HEK293 (cell line): Measurements from ENCODE around the gene MCRIP1.

Source experiments
- CTCF ChIA-PET: fragments of 350-600 bp; formaldehyde crosslinking; extraction: SDS; loops from one replicate; lab custom pipeline; 2021; ENCODE audit warnings: antibody characterized with exemption; lab: Yijun Ruan, JAX
- POLR2A ChIA-PET: fragments of 300-600 bp; formaldehyde crosslinking; extraction: SDS; loops from one replicate; lab custom pipeline; 2020; ENCODE audit warnings: antibody characterized with exemption, inconsistent platforms; lab: Yijun Ruan, JAX
- H3K27ac ChIP-seq: fragments of 200-500 bp; sonication (Bioruptor generic); 2 replicates; pipeline ENCODE4 v1.5.1; 2014; ENCODE audit warnings: low read depth, low read length, control low read depth, inconsistent platforms; ENCODE audit errors: extremely low read depth
- H3K36me3 ChIP-seq, 2 experiments: fragments of 200-500 bp in 1 of 2; sonication (Bioruptor generic) in 1 of 2; 1 replicate in 1 of 2; 2 replicates in 1 of 2; pipeline ENCODE4 v1.5.1; 2014 to 2017; ENCODE audit warnings: inconsistent platforms in 2 of 2, low read length in 2 of 2; ENCODE audit not compliant: control insufficient read depth in 2 of 2, insufficient read depth in 1 of 2
- H3K4me1 ChIP-seq: fragments of 200-500 bp; sonication (Bioruptor generic); 2 replicates; pipeline ENCODE4 v1.5.1; 2014; ENCODE audit warnings: mild to moderate bottlenecking, low read length, inconsistent platforms; ENCODE audit not compliant: control insufficient read depth, insufficient read depth
- H3K4me3 ChIP-seq: 2 replicates; pipeline ENCODE4 v1.5.1; 2011; ENCODE audit warnings: low read depth, mild to moderate bottlenecking, control low read depth, low read length, moderate library complexity
- H3K9me3 ChIP-seq: fragments of 200-500 bp; sonication (Bioruptor generic); 2 replicates; pipeline ENCODE4 v1.5.1; 2014; ENCODE audit warnings: low read depth, low read length, inconsistent platforms; ENCODE audit not compliant: control insufficient read depth, insufficient read depth
- EGR2 ChIP-seq: fragments of 450-650 bp; formaldehyde crosslinking; IDR thresholded peaks from 2 replicates; pipeline ENCODE4 v1.5.1; 2016; ENCODE audit warnings: low read depth, missing biosample characterization, missing genetic modification characterization
- IKZF3 ChIP-seq: fragments of 450-650 bp; IDR thresholded peaks from 2 replicates; pipeline ENCODE4 v1.5.0; 2018; ENCODE audit warnings: missing biosample characterization, mild to moderate bottlenecking, missing genetic modification characterization, moderate library complexity
- KLF8 ChIP-seq: fragments of 450-650 bp; formaldehyde crosslinking; IDR thresholded peaks from 2 replicates; pipeline ENCODE4 v1.5.1; 2016; ENCODE audit warnings: missing biosample characterization, missing genetic modification characterization
- OVOL3 ChIP-seq: fragments of 450-650 bp; formaldehyde crosslinking; IDR thresholded peaks from 2 replicates; pipeline ENCODE4 v1.5.1; 2016; ENCODE audit warnings: missing biosample characterization, missing genetic modification characterization
- ZNF266 ChIP-seq: fragments of 450-650 bp; formaldehyde crosslinking; IDR thresholded peaks from 2 replicates; pipeline ENCODE4 v1.5.1; 2016; ENCODE audit warnings: missing biosample characterization, missing genetic modification characterization, low read depth
- ZNF311 ChIP-seq: fragments of 450-650 bp; formaldehyde crosslinking; IDR thresholded peaks from 2 replicates; pipeline ENCODE4 v1.5.1; 2017; ENCODE audit warnings: missing biosample characterization, missing genetic modification characterization, borderline replicate concordance
- ZNF324 ChIP-seq: fragments of 450-650 bp; formaldehyde crosslinking; IDR thresholded peaks from 2 replicates; pipeline ENCODE4 v1.5.1; 2016; ENCODE audit warnings: missing biosample characterization, missing genetic modification characterization
- ZNF404 ChIP-seq: fragments of 450-650 bp; formaldehyde crosslinking; IDR thresholded peaks from 2 replicates; pipeline ENCODE4 v1.5.1; 2017; ENCODE audit warnings: missing biosample characterization, missing genetic modification characterization
- ZNF600 ChIP-seq: fragments of 450-650 bp; formaldehyde crosslinking; IDR thresholded peaks from 2 replicates; pipeline ENCODE4 v1.5.1; 2016; ENCODE audit warnings: missing biosample characterization, missing genetic modification characterization
- ZXDB ChIP-seq: fragments of 450-650 bp; formaldehyde crosslinking; IDR thresholded peaks from 2 replicates; pipeline ENCODE4 v1.5.1; 2016; ENCODE audit warnings: missing biosample characterization, missing genetic modification characterization
- TF ChIP-seq, protein P1 (sequence below): fragments of 450-650 bp; formaldehyde crosslinking; IDR thresholded peaks from 2 replicates; pipeline ENCODE4 v1.5.1; 2016; ENCODE audit warnings: missing biosample characterization, missing genetic modification characterization
- TF ChIP-seq, protein P2 (sequence below): fragments of 450-650 bp; formaldehyde crosslinking; IDR thresholded peaks from 2 replicates; pipeline ENCODE4 v1.5.1; 2016; ENCODE audit warnings: missing biosample characterization, missing genetic modification characterization
- TF ChIP-seq, protein P3 (sequence below): fragments of 450-650 bp; IDR thresholded peaks from 2 replicates; pipeline ENCODE4 v1.5.1; 2018; ENCODE audit warnings: missing biosample characterization, missing genetic modification characterization
- TF ChIP-seq, protein P4 (sequence below): fragments of 450-650 bp; formaldehyde crosslinking; IDR thresholded peaks from 2 replicates; pipeline ENCODE4 v1.5.1; 2016; ENCODE audit warnings: missing biosample characterization, missing genetic modification characterization
- TF ChIP-seq, protein P5 (sequence below): fragments of 450-650 bp; formaldehyde crosslinking; IDR thresholded peaks from 2 replicates; pipeline ENCODE4 v1.5.1; 2016; ENCODE audit warnings: missing biosample characterization, missing genetic modification characterization, borderline replicate concordance
- TF ChIP-seq, protein P6 (sequence below): fragments of 450-650 bp; formaldehyde crosslinking; IDR thresholded peaks from 2 replicates; pipeline ENCODE4 v1.5.1; 2016; ENCODE audit warnings: missing biosample characterization, missing genetic modification characterization
- TF ChIP-seq, protein P7 (sequence below): fragments of 450-650 bp; formaldehyde crosslinking; IDR thresholded peaks from 2 replicates; pipeline ENCODE4 v1.5.1; 2016; ENCODE audit warnings: missing biosample characterization, missing genetic modification characterization

The MCRIP1 gene

DNA sequence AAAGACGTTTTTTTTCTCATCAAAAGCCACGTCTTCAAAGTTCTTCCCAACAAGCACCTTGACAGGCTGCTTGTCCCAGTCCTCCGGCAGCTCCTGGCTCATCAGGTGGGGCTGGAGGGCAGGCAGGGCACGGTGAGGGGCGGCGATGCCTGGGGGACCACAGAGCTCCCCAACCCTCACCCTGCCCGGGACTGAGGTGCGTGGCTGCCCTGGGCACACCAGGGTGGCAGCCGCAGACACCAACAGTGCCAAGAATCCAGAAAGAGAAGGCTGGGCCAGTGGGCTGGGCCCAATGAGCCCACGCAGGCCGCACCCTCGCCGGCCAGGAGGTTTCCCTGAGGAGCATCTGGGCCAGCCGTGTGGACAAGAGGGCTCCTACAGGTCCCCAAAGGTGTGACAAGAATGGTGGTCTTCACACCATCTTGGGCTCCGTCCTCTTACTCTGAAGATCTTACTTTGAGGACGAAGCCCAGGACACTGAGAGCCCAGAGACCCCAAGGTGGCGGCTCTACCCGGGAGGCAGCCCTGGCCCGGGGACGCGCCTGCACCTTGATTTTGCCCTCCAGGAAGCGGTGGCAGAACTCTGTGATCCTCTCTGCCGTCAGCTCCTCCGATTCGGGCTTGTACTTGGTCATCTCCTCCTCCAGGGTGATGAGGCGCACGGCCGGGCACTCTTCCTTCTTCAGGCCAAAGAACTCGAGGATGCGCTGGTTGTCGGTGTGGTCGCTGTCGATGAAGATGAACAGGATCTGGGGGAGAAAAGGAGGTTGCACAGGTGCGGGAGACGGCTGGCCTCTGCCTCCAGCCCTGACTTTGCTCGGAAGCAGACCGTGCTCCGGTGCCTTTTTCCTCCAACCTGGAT is 13.0 kb upstream of the MCRIP1 start:
- CTCF ChIA-PET = interaction anchor here (1.8 kb wide), 1 partner anchor 110 kb away, joined by 4 read pairs; no protein-coding TSS in a partner anchor
- no peak overlapping the region for H3K4me3 ChIP-seq
- no peaks in the 10 kb centered on the region for H3K9me3 ChIP-seq
- POLR2A ChIA-PET = interaction anchor here (0.6 to 1.0 kb wide), 2 partner anchors 13 to 143 kb away, joined by 3 read pairs; partner anchors contain the start of genes MCRIP1 and MRPL12
- no peaks in the 10 kb centered on the region for H3K4me1 ChIP-seq
- H3K27ac ChIP-seq = no peak overlapping the region
- peaks cover 37 to 75% of the 10 kb centered on the region in 2 experiments for H3K36me3 ChIP-seq
- no peak for TF ChIP-seq ZNF324 (tag by site-specific recombination)
- no peak for TF ChIP-seq IKZF3
- TF ChIP-seq, protein P1, sequence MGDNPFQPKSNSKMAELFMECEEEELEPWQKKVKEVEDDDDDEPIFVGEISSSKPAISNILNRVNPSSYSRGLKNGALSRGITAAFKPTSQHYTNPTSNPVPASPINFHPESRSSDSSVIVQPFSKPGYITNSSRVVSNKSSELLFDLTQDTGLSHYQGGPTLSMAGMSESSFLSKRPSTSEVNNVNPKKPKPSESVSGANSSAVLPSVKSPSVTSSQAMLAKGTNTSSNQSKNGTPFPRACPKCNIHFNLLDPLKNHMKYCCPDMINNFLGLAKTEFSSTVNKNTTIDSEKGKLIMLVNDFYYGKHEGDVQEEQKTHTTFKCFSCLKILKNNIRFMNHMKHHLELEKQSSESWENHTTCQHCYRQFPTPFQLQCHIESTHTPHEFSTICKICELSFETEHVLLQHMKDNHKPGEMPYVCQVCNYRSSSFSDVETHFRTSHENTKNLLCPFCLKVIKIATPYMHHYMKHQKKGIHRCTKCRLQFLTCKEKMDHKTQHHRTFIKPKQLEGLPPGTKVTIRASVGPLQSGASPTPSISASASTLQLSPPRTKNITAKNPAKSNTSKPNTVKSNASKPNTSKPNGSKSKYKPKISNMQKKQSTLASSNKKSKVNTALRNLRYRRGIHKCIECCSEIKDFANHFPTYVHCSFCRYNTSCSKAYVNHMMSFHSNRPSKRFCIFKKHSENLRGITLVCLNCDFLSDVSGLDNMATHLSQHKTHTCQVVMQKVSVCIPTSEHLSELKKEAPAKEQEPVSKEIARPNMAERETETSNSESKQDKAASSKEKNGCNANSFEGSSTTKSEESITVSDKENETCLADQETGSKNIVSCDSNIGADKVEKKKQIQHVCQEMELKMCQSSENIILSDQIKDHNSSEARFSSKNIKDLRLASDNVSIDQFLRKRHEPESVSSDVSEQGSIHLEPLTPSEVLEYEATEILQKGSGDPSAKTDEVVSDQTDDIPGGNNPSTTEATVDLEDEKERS (tag by site-specific recombination) = no peak
- TF ChIP-seq, protein P2, sequence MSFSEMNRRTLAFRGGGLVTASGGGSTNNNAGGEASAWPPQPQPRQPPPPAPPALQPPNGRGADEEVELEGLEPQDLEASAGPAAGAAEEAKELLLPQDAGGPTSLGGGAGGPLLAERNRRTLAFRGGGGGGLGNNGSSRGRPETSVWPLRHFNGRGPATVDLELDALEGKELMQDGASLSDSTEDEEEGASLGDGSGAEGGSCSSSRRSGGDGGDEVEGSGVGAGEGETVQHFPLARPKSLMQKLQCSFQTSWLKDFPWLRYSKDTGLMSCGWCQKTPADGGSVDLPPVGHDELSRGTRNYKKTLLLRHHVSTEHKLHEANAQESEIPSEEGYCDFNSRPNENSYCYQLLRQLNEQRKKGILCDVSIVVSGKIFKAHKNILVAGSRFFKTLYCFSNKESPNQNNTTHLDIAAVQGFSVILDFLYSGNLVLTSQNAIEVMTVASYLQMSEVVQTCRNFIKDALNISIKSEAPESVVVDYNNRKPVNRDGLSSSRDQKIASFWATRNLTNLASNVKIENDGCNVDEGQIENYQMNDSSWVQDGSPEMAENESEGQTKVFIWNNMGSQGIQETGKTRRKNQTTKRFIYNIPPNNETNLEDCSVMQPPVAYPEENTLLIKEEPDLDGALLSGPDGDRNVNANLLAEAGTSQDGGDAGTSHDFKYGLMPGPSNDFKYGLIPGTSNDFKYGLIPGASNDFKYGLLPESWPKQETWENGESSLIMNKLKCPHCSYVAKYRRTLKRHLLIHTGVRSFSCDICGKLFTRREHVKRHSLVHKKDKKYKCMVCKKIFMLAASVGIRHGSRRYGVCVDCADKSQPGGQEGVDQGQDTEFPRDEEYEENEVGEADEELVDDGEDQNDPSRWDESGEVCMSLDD (tag by site-specific recombination) = no peak
- no peak for TF ChIP-seq ZXDB
- TF ChIP-seq ZNF266 = no peak
- TF ChIP-seq, protein P3, sequence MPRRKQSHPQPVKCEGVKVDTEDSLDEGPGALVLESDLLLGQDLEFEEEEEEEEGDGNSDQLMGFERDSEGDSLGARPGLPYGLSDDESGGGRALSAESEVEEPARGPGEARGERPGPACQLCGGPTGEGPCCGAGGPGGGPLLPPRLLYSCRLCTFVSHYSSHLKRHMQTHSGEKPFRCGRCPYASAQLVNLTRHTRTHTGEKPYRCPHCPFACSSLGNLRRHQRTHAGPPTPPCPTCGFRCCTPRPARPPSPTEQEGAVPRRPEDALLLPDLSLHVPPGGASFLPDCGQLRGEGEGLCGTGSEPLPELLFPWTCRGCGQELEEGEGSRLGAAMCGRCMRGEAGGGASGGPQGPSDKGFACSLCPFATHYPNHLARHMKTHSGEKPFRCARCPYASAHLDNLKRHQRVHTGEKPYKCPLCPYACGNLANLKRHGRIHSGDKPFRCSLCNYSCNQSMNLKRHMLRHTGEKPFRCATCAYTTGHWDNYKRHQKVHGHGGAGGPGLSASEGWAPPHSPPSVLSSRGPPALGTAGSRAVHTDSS (tag by site-specific recombination) = no peak
- TF ChIP-seq, protein P4, sequence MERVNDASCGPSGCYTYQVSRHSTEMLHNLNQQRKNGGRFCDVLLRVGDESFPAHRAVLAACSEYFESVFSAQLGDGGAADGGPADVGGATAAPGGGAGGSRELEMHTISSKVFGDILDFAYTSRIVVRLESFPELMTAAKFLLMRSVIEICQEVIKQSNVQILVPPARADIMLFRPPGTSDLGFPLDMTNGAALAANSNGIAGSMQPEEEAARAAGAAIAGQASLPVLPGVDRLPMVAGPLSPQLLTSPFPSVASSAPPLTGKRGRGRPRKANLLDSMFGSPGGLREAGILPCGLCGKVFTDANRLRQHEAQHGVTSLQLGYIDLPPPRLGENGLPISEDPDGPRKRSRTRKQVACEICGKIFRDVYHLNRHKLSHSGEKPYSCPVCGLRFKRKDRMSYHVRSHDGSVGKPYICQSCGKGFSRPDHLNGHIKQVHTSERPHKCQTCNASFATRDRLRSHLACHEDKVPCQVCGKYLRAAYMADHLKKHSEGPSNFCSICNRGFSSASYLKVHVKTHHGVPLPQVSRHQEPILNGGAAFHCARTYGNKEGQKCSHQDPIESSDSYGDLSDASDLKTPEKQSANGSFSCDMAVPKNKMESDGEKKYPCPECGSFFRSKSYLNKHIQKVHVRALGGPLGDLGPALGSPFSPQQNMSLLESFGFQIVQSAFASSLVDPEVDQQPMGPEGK (tag by site-specific recombination) = no peak
- TF ChIP-seq EGR2 (tag by site-specific recombination) = no peak
- TF ChIP-seq KLF8 = no peak
- no peak for TF ChIP-seq ZNF404 (tag by site-specific recombination)
- TF ChIP-seq, protein P5, sequence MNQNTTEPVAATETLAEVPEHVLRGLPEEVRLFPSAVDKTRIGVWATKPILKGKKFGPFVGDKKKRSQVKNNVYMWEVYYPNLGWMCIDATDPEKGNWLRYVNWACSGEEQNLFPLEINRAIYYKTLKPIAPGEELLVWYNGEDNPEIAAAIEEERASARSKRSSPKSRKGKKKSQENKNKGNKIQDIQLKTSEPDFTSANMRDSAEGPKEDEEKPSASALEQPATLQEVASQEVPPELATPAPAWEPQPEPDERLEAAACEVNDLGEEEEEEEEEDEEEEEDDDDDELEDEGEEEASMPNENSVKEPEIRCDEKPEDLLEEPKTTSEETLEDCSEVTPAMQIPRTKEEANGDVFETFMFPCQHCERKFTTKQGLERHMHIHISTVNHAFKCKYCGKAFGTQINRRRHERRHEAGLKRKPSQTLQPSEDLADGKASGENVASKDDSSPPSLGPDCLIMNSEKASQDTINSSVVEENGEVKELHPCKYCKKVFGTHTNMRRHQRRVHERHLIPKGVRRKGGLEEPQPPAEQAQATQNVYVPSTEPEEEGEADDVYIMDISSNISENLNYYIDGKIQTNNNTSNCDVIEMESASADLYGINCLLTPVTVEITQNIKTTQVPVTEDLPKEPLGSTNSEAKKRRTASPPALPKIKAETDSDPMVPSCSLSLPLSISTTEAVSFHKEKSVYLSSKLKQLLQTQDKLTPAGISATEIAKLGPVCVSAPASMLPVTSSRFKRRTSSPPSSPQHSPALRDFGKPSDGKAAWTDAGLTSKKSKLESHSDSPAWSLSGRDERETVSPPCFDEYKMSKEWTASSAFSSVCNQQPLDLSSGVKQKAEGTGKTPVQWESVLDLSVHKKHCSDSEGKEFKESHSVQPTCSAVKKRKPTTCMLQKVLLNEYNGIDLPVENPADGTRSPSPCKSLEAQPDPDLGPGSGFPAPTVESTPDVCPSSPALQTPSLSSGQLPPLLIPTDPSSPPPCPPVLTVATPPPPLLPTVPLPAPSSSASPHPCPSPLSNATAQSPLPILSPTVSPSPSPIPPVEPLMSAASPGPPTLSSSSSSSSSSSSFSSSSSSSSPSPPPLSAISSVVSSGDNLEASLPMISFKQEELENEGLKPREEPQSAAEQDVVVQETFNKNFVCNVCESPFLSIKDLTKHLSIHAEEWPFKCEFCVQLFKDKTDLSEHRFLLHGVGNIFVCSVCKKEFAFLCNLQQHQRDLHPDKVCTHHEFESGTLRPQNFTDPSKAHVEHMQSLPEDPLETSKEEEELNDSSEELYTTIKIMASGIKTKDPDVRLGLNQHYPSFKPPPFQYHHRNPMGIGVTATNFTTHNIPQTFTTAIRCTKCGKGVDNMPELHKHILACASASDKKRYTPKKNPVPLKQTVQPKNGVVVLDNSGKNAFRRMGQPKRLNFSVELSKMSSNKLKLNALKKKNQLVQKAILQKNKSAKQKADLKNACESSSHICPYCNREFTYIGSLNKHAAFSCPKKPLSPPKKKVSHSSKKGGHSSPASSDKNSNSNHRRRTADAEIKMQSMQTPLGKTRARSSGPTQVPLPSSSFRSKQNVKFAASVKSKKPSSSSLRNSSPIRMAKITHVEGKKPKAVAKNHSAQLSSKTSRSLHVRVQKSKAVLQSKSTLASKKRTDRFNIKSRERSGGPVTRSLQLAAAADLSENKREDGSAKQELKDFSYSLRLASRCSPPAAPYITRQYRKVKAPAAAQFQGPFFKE (tag by site-specific recombination) = no peak
- TF ChIP-seq, protein P6, sequence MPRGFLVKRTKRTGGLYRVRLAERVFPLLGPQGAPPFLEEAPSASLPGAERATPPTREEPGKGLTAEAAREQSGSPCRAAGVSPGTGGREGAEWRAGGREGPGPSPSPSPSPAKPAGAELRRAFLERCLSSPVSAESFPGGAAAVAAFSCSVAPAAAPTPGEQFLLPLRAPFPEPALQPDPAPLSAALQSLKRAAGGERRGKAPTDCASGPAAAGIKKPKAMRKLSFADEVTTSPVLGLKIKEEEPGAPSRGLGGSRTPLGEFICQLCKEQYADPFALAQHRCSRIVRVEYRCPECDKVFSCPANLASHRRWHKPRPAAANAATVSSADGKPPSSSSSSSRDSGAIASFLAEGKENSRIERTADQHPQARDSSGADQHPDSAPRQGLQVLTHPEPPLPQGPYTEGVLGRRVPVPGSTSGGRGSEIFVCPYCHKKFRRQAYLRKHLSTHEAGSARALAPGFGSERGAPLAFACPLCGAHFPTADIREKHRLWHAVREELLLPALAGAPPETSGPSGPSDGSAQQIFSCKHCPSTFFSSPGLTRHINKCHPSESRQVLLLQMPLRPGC (tag by site-specific recombination) = no peak
- TF ChIP-seq ZNF600 (tag by site-specific recombination) = no peak
- TF ChIP-seq, protein P7, sequence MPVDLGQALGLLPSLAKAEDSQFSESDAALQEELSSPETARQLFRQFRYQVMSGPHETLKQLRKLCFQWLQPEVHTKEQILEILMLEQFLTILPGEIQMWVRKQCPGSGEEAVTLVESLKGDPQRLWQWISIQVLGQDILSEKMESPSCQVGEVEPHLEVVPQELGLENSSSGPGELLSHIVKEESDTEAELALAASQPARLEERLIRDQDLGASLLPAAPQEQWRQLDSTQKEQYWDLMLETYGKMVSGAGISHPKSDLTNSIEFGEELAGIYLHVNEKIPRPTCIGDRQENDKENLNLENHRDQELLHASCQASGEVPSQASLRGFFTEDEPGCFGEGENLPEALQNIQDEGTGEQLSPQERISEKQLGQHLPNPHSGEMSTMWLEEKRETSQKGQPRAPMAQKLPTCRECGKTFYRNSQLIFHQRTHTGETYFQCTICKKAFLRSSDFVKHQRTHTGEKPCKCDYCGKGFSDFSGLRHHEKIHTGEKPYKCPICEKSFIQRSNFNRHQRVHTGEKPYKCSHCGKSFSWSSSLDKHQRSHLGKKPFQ (tag by site-specific recombination) = no peak
- no peak for TF ChIP-seq OVOL3
- TF ChIP-seq ZNF311 (tag by site-specific recombination) = no peak
